H1 (cell line): ENCODE measurements around the gene RPL41. TPM values are rescaled to one million over a fixed set of nuclear protein-coding genes. Genes with fewer than 3 reads are reported as not detected.

ENCODE experiments used
- CTCF ChIA-PET: fragments of 300-600 bp; sonication (Branson Sonifier 250); formaldehyde crosslinking; loops from one replicate; lab custom pipeline; 2021; ENCODE audit not compliant: partially characterized antibody; lab: Charles Lee
- POLR2A ChIA-PET: fragments of 300-600 bp; sonication (Branson Sonifier 250); formaldehyde crosslinking; loops from one replicate; lab custom pipeline; 2021; ENCODE audit warnings: inconsistent platforms; ENCODE audit not compliant: partially characterized antibody; lab: Charles Lee
- DNase-seq, 2 experiments: peaks; one replicate each; pipeline versions ENCODE4 v3.0.0 to v3.0.0-alpha.2; 2010 to 2022; ENCODE audit warnings: low spot score in 2 of 2, low read depth in 1 of 2, mixed read lengths in 1 of 2
- FAIRE-seq: peaks from 2 replicates; lab custom pipeline; 2011; peaks lifted over from hg19 to GRCh38; lab: Jason Lieb, UNC
- H2AFZ ChIP-seq: 2 replicates; pipeline ENCODE4 v1.8.1; 2012; ENCODE audit warnings: low read length, inconsistent platforms
- H2AK5ac ChIP-seq: 2 replicates; pipeline ENCODE4 v1.6.1; 2013; ENCODE audit warnings: low read depth, low read length
- H2BK120ac ChIP-seq: replicated peaks from 2 replicates; pipeline ENCODE3; 2013; ENCODE audit warnings: low read depth, low read length, inconsistent platforms
- H2BK12ac ChIP-seq: 2 replicates; pipeline ENCODE4 v1.6.1; 2013; ENCODE audit warnings: low read depth, low read length
- H2BK15ac ChIP-seq: 2 replicates; pipeline ENCODE4 v1.6.1; 2013; ENCODE audit warnings: low read length
- H2BK20ac ChIP-seq: 2 replicates; pipeline ENCODE4 v1.6.1; 2013; ENCODE audit warnings: low read length
- H2BK5ac ChIP-seq: 2 replicates; pipeline ENCODE4 v1.6.1; 2013; ENCODE audit warnings: low read depth, low read length
- H3K14ac ChIP-seq: 2 replicates; pipeline ENCODE4 v1.6.1; 2013; ENCODE audit warnings: inconsistent platforms; ENCODE audit not compliant: insufficient read length
- H3K18ac ChIP-seq: 2 replicates; pipeline ENCODE4 v1.6.1; 2013; ENCODE audit warnings: low read length; ENCODE audit errors: extremely low read depth
- H3K23ac ChIP-seq: 2 replicates; pipeline ENCODE4 v1.6.1; 2013; ENCODE audit warnings: inconsistent platforms; ENCODE audit not compliant: insufficient read length
- H3K23me2 ChIP-seq: 2 replicates; pipeline ENCODE4 v1.6.1; 2013; ENCODE audit warnings: low read depth, low read length
- H3K27ac ChIP-seq: 2 replicates; pipeline ENCODE4 v1.6.1; 2011; ENCODE audit warnings: low read depth, low read length, inconsistent platforms
- H3K27me3 ChIP-seq, 4 experiments: replicated peaks in 1 of 4; 1 replicate in 1 of 4; 2 replicates in 3 of 4; pipeline versions ENCODE4 v1.6.1 to v1.8.1; 2011 to 2013; ENCODE audit warnings: low read length in 3 of 4, mild to moderate bottlenecking in 3 of 4, inconsistent platforms in 2 of 4, mixed read lengths in 2 of 4, moderate library complexity in 1 of 4; ENCODE audit not compliant: control insufficient read depth in 3 of 4, insufficient read depth in 3 of 4; ENCODE audit errors: extremely low read depth in 1 of 4
- H3K36me3 ChIP-seq, 4 experiments: 2 replicates each; pipeline versions ENCODE4 v1.6.1 to v1.8.1; 2011 to 2013; ENCODE audit warnings: mild to moderate bottlenecking in 4 of 4, low read length in 3 of 4, moderate library complexity in 2 of 4, control low read depth in 1 of 4, inconsistent platforms in 1 of 4; ENCODE audit not compliant: insufficient read depth in 4 of 4, control insufficient read depth in 2 of 4
- H3K4ac ChIP-seq: replicated peaks from 2 replicates; pipeline ENCODE3; 2013; ENCODE audit warnings: low read length, low read depth, mixed read lengths, inconsistent platforms; ENCODE audit not compliant: insufficient read length
- H3K4me1 ChIP-seq, 4 experiments: replicated peaks in 1 of 4; 1 replicate in 1 of 4; 2 replicates in 3 of 4; pipeline versions ENCODE4 v1.6.1 to v1.8.1; 2011 to 2013; ENCODE audit warnings: low read length in 3 of 4, inconsistent platforms in 2 of 4, mixed read lengths in 1 of 4; ENCODE audit not compliant: insufficient read depth in 4 of 4, control insufficient read depth in 3 of 4
- H3K4me2 ChIP-seq, 2 experiments: 2 replicates each; pipeline versions ENCODE4 v1.6.1 to v1.8.1; 2011 to 2013; ENCODE audit warnings: low read depth in 2 of 2, low read length in 2 of 2, control low read depth in 1 of 2, inconsistent platforms in 1 of 2, mild to moderate bottlenecking in 1 of 2; ENCODE audit not compliant: insufficient read depth in 1 of 2
- H3K4me3 ChIP-seq, 4 experiments: fragments of 200-600, 300-600 bp in 1 of 4; sonication (generic), shearing (Covaris generic), sonication (Bioruptor Twin) in 1 of 4; 2 replicates each; pipeline versions ENCODE4 v1.5.1 to v1.8.1; 2011 to 2016; ENCODE audit warnings: low read length in 4 of 4, low read depth in 3 of 4, control low read depth in 2 of 4, inconsistent platforms in 2 of 4, mild to moderate bottlenecking in 2 of 4, mixed read lengths in 1 of 4, moderate library complexity in 1 of 4; ENCODE audit not compliant: insufficient read depth in 2 of 4; ENCODE audit errors: extremely low read depth in 1 of 4
- H3K56ac ChIP-seq: replicated peaks from 2 replicates; pipeline ENCODE3; 2013; ENCODE audit warnings: low read depth, mild to moderate bottlenecking, mixed read lengths, low read length, inconsistent platforms; ENCODE audit not compliant: insufficient read length
- H3K79me1 ChIP-seq: 2 replicates; pipeline ENCODE4 v1.6.1; 2013; ENCODE audit warnings: low read depth, low read length, control low read depth
- H3K79me2 ChIP-seq, 2 experiments: 2 replicates each; pipeline versions ENCODE4 v1.6.1 to v1.8.1; 2012 to 2013; ENCODE audit warnings: low read length in 2 of 2, mild to moderate bottlenecking in 2 of 2, inconsistent platforms in 1 of 2; ENCODE audit not compliant: insufficient read depth in 2 of 2, control insufficient read depth in 1 of 2
- H3K9ac ChIP-seq, 4 experiments: replicated peaks in 1 of 4; 1 replicate in 1 of 4; 2 replicates in 3 of 4; pipeline versions ENCODE4 v1.6.1 to v1.8.1; 2011 to 2013; ENCODE audit warnings: low read depth in 3 of 4, low read length in 3 of 4, control low read depth in 2 of 4, mild to moderate bottlenecking in 2 of 4, moderate library complexity in 2 of 4, inconsistent platforms in 1 of 4; ENCODE audit errors: extremely low read depth in 1 of 4
- H3K9me3 ChIP-seq, 2 experiments: 2 replicates each; pipeline versions ENCODE4 v1.6.1 to v1.8.1; 2012 to 2013; ENCODE audit warnings: mild to moderate bottlenecking in 2 of 2, moderate library complexity in 2 of 2, control low read depth in 1 of 2, inconsistent platforms in 1 of 2, low read depth in 1 of 2, low read length in 1 of 2, mixed read lengths in 1 of 2; ENCODE audit not compliant: insufficient read depth in 2 of 2
- H4K20me1 ChIP-seq, 2 experiments: replicated peaks in 1 of 2; 2 replicates each; pipeline versions ENCODE3 to v1.8.1; 2011 to 2013; ENCODE audit warnings: inconsistent platforms in 2 of 2, low read length in 2 of 2, mild to moderate bottlenecking in 1 of 2; ENCODE audit not compliant: insufficient read depth in 2 of 2, control insufficient read depth in 1 of 2
- H4K5ac ChIP-seq: 2 replicates; pipeline ENCODE4 v1.6.1; 2013; ENCODE audit warnings: low read length, low read depth, mixed read lengths, inconsistent platforms; ENCODE audit not compliant: insufficient read length
- H4K8ac ChIP-seq: 2 replicates; pipeline ENCODE4 v1.8.0; 2013; ENCODE audit warnings: mild to moderate bottlenecking, moderate library complexity, low read length, inconsistent platforms; ENCODE audit not compliant: insufficient read depth; ENCODE audit errors: extremely low read depth
- H4K91ac ChIP-seq: replicated peaks from 2 replicates; pipeline ENCODE3; 2013; ENCODE audit warnings: low read length, mixed read lengths, inconsistent platforms; ENCODE audit not compliant: insufficient read length
- E2F6 ChIP-seq: IDR thresholded peaks from 2 replicates; pipeline ENCODE4 v1.6.1; 2012; ENCODE audit warnings: inconsistent platforms
- KDM5A ChIP-seq: fragments of 200-600 bp; IDR thresholded peaks from 2 replicates; pipeline ENCODE4 v1.7.1; 2012; ENCODE audit warnings: mild to moderate bottlenecking, low read length, inconsistent platforms, mixed read lengths
- MAX ChIP-seq: IDR thresholded peaks from 2 replicates; pipeline ENCODE4 v1.6.1; 2012; ENCODE audit warnings: inconsistent platforms
- NRF1 ChIP-seq: IDR thresholded peaks from 2 replicates; pipeline ENCODE4 v1.6.1; 2011; ENCODE audit warnings: mild to moderate bottlenecking, low read depth, low read length, improper control_type of control experiment
- PHF8 ChIP-seq: fragments of 200-600 bp; sonication (generic); conservative IDR thresholded peaks from 2 replicates; pipeline ENCODE4 v1.7.1; 2012; ENCODE audit warnings: low read depth, mild to moderate bottlenecking, inconsistent platforms, low read length, moderate library complexity
- POLR2AphosphoS5 ChIP-seq: IDR thresholded peaks from 2 replicates; pipeline ENCODE4 v1.6.1; 2011; ENCODE audit warnings: low read depth, low read length
- RBBP5 ChIP-seq: IDR thresholded peaks from 2 replicates; pipeline ENCODE4 v1.7.1; 2012; ENCODE audit warnings: low read depth, mild to moderate bottlenecking, inconsistent platforms, low read length, moderate library complexity, borderline replicate concordance
- RNF2 ChIP-seq: fragments of 200-900, 300-1000 bp; sonication (generic); IDR thresholded peaks from 2 replicates; pipeline ENCODE4 v1.7.1; 2016; ENCODE audit warnings: borderline replicate concordance, low read depth, mild to moderate bottlenecking, antibody characterized with exemption, low read length; ENCODE audit not compliant: poor library complexity, severe bottlenecking; ENCODE audit errors: missing control alignments
- SIN3A ChIP-seq, 2 experiments: IDR thresholded peaks in 1 of 2; conservative IDR thresholded peaks in 1 of 2; 2 replicates each; pipeline ENCODE4 v1.6.1; 2011 to 2012; ENCODE audit warnings: low read length in 2 of 2, improper control_type of control experiment in 1 of 2, low read depth in 1 of 2, mild to moderate bottlenecking in 1 of 2
- SIRT6 ChIP-seq: IDR thresholded peaks from one replicate; pipeline ENCODE4 v1.7.1; 2012; ENCODE audit warnings: low read length, inconsistent platforms
- TAF1 ChIP-seq: IDR thresholded peaks from 2 replicates; pipeline ENCODE4 v1.6.1; 2011; ENCODE audit warnings: mild to moderate bottlenecking, low read depth, low read length
- TBP ChIP-seq: IDR thresholded peaks from 2 replicates; pipeline ENCODE4 v1.6.1; 2011; ENCODE audit warnings: low read depth, low read length, improper control_type of control experiment
- TEAD4 ChIP-seq: IDR thresholded peaks from 2 replicates; pipeline ENCODE4 v1.6.1; 2012; ENCODE audit warnings: low read depth, low read length, inconsistent platforms, mixed read lengths
- WGBS, 2 experiments: shearing (Covaris generic) in 1 of 2; methylation state at CpG; one replicate each; pipeline versions ENCODE4 v1.1.6 to v1.1.7; 2013 to 2015; ENCODE audit warnings: low lambda C conversion rate in 2 of 2, mixed read lengths in 2 of 2, inconsistent platforms in 1 of 2, low coverage in 1 of 2, missing lambda C conversion rate in 1 of 2; ENCODE audit not compliant: insufficient replicate concordance in 2 of 2, insufficient coverage in 1 of 2, insufficient read length in 1 of 2; ENCODE audit errors: extremely low coverage in 1 of 2, missing lambda C conversion rate in 1 of 2; 5-methylcytosine and 5-hydroxymethylcytosine counted together
- polyA plus RNA-seq, 7 experiments: library from polyadenylated mRNA; depleted of rRNA in 3 of 7; stranded (reverse) in 5 of 7; unstranded in 2 of 7; fragments of >200 nt in 5 of 7; fragments of 200-250 nt in 2 of 7; gene quantifications; 1 replicate in 5 of 7; 2 replicates in 1 of 7; 4 replicates in 1 of 7; pipeline versions ENCODE4 v1.2.1 to v1.2.3, GENCODE V29; 2011 to 2013; ENCODE audit warnings: missing spikeins in 2 of 7, mixed read lengths in 2 of 7
- total RNA-seq: library from RNA; stranded (reverse); fragmentation: NEBNext Ultra II Directional; extraction: Animal tissue kit (Norgen Biotek cat#: 25700); gene quantifications from 2 replicates; pipeline ENCODE4 v1.2.1, GENCODE V29; 2021

RPL41 gene
- total and polyA plus RNA-seq, 2 of the 8 experiments (the other 6 are each of a cell fraction or from before 2014, with no cell fraction given): 4,440 to 16,488 TPM

- Histone ChIP-seq H3K27me3 (no peaks in the 10 kb centered on the region), H3K27ac (no peak overlapping the region), H4K91ac (no peak overlapping the region), H3K79me2 (peaks cover 0 to 5% of the 10 kb centered on the region in 2 experiments; a peak in 1 of 4 replicates), H2BK12ac (no peak overlapping the region), H3K4me3 (no peak overlapping the region), H2BK5ac (no peak overlapping the region), H3K18ac (no peak overlapping the region), H3K79me1 (no peaks in the 10 kb centered on the region), H4K5ac (no peak overlapping the region), H3K36me3 (peaks cover 25 to 79% (median 63%) of the 10 kb centered on the region in 4 experiments), H2AK5ac (no peak overlapping the region), H4K8ac (no peak overlapping the region), H3K9me3 (no peaks in the 10 kb centered on the region; a peak in 1 of 4 replicates), H3K4ac (no peak overlapping the region), H2AFZ (no peak overlapping the region), H3K4me2 (no peak overlapping the region), H4K20me1 (no peaks in the 10 kb centered on the region), H2BK20ac (no peak overlapping the region), H3K4me1 (no peaks in the 10 kb centered on the region), H2BK120ac (no peak overlapping the region), H3K56ac (no peak overlapping the region), H2BK15ac (no peak overlapping the region), H3K9ac (no peak overlapping the region), H3K23me2 (no peaks in the 10 kb centered on the region), H3K23ac (no peak overlapping the region), H3K14ac (no peak overlapping the region)
- ChIA-PET CTCF (interaction anchor here (0.6 kb wide), 1 partner anchor 16 kb away, joined by 5 read pairs; no protein-coding TSS in a partner anchor), POLR2A (interaction anchor here (0.9 kb wide), 1 partner anchor 10 kb away, joined by 4 read pairs; no protein-coding TSS in a partner anchor)
- DNase-seq: no peak
- 92% methylated on average over 6 of the region's 6 CpGs; no CpG with 5 or more reads in 1 of the 2 experiments for WGBS, 2 experiments
- no peak for FAIRE-seq
- TF ChIP-seq TAF1 (no peak), TEAD4 (no peak), RBBP5 (no peak), RNF2 (no peak), E2F6 (no peak), TBP (no peak), NRF1 (no peak), PHF8 (no peak), SIN3A (conservative IDR thresholded peaks at IDR 0.05 in 1 of 2, IDR thresholded peaks at IDR 0.05 in 1 of 2; ENCODE audit: low read depth in 1 of 2, low read length in 2 of 2) (no peak), SIRT6 (no peak), POLR2AphosphoS5 (no peak), KDM5A (no peak), MAX (no peak)
Observed at GRCh38 chr12:56134897-56135296, 18.5 kb downstream of the RPL41 start.
